VCaP (cell line): ENCODE results near the gene RNF121.

Source experiments
- H3K27ac ChIP-seq: fragments of 450-650 bp; 2 replicates; pipeline ENCODE4 v1.5.1; 2017
- TF ChIP-seq, protein P1 (sequence below): fragments of 450-650 bp; conservative IDR thresholded peaks from 2 replicates; pipeline ENCODE4 v1.5.1; 2017; ENCODE audit warnings: mild to moderate bottlenecking, moderate library complexity

Gene RNF121

DNA sequence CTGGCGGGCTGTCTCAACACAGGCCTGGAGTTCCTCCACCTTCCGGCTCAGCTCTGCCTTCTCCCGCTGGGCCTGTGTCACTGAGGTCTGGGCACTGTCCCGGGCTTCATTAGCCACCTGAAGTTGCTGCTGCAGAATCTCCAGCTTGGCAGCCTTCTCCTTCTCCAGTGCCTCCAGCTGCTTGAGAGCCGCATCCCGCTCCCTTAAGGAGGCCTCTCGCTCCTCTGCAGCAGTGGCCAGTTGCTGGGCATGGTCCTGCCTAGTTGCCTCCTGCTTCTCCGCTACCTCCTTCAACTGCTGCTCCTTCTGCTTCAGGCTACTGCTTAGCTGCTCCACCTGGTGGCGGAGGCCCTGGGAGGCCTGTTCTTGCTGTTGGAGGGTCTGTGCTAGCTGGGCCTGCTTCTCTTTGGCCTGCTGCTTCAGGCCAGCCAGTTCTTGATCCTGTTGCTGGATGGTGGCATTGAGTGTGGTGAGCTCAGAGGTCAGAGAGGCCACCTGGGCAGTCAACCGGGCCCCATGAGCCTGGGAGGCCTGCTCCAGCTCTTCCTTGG lies 86.7 kb downstream of the RNF121 start:
- no peak overlapping the region for H3K27ac ChIP-seq
- TF ChIP-seq, protein P1, sequence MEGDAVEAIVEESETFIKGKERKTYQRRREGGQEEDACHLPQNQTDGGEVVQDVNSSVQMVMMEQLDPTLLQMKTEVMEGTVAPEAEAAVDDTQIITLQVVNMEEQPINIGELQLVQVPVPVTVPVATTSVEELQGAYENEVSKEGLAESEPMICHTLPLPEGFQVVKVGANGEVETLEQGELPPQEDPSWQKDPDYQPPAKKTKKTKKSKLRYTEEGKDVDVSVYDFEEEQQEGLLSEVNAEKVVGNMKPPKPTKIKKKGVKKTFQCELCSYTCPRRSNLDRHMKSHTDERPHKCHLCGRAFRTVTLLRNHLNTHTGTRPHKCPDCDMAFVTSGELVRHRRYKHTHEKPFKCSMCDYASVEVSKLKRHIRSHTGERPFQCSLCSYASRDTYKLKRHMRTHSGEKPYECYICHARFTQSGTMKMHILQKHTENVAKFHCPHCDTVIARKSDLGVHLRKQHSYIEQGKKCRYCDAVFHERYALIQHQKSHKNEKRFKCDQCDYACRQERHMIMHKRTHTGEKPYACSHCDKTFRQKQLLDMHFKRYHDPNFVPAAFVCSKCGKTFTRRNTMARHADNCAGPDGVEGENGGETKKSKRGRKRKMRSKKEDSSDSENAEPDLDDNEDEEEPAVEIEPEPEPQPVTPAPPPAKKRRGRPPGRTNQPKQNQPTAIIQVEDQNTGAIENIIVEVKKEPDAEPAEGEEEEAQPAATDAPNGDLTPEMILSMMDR = peak; percentile 62

DNA sequence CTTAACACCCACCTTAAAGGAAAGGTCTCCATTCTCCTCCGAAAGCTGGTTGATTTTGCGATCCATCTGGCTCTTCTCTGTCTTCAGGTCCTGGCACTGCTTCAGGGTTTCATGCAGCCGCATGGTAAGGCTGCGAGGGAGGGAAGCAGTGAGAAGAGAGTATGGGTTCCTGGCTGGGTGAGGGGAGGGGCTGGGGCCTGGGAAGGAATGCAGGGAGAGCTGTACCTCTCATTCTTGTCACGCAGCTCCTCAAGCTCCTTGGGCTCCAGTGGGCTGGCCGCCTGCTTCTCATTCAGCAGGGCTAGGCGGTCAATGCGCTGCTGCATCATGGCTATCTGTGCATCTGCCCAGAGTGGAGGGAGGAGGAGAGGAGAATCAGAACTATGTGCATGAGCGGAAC lies 89.3 kb downstream of the RNF121 start:
- H3K27ac ChIP-seq = 0 out of 2 replicates have a peak overlapping the region, but pooled peaks have one; percentile 7
- TF ChIP-seq, protein P1 = no peak

DNA sequence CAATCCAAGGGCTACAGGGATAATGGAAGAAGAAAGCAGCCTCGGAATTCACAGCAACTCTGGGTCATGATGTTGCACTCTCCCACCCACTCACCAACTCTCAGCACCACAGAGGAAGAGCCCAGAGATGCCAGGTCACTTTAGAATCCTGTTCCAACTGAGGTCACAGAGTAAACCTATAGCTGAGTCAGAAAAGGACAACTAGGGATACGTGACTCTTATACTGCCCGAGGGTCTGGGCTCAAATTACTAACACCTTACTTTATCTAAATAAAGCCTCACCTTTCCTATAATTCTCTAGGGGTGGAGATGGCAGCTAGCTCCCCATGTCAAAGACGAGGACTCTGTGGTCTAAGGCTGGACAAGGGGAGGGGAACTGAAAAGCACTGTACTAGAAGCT lies 94.5 kb downstream of the RNF121 start:
- TF ChIP-seq, protein P1 = no peak
- H3K27ac ChIP-seq = no peak overlapping the region

DNA sequence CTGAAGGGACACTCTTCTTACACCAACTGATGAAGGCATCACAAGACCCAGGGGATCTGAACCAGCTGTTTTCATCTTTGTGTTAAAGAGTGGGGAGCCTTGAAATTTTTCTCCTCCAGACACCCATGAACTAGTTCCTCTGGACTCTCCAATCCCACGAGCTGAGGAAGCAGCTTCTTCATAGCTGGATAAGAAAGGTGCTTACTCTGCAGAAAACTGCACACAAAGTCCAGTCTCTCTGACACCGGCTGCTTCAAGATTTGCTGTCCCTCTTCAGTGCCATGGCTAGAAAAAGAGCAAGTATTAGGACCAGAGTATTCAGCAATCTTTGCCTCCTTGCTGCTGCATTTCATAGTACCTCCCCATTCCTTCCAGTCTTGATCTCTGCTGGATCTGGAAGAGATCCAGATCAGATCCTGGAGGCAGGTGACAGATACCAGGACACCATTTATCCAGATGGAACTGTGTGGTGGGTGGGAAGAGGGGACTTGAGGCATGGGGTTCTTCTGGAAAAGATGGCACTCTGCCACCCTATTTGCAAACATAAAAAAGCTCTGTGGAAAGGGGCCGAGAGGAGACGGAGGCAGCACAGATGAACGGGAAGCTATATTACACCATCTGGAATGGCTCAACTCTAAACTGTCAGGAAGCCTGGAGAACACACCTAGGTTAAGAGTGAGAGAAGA lies 95.4 kb downstream of the RNF121 start:
- TF ChIP-seq, protein P1 = no peak
- H3K27ac ChIP-seq = no peak overlapping the region; the same call in 1 of the 2 replicates

DNA sequence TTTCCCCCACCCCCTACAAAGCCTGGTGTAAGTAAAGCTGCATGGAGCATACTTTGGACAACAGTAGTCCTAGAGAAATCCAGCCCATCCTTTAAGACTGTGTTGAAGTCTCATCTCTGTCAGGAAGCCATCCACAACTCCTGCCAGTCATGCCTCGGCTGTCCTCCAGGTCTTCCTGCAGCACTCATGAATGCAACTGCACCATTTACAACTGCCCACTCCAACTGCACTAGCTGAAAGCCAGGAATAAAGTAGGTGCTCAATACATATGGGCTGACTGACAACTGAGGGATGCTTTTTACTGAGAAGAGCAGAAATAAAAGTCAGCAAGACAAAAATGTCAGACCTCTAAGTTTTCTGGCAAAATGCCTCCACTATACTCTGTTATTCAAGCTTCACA lies 97.2 kb downstream of the RNF121 start:
- peak overlapping the region; percentile 23 for H3K27ac ChIP-seq
- TF ChIP-seq, protein P1 = no peak

DNA sequence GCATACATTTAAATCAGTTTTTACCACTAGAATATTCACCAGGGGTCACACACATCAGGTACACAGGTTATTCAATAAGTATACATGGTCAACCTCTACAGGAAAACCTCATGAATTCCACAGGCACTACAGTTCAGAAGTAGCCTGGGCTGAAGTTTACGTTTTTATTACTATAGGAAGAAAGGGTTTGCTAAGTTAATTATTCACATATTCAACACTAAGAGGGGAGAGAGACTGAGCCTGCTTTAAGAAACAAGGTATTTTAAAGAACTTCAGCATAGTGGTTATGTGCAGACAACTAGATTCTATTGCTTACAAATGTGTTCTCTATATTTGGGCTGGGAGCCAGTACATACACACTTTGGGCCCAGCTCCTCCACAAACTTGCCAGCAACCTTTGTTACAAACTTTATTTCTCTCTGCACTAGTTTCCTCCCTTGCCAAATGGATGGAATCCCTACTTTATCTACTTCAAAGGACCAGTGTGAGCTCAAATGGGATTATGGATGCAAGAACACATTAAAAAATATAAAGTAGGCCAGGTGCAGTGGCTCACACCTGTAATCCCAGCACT lies 101.7 kb downstream of the RNF121 start:
- H3K27ac ChIP-seq = peak overlapping the region; percentile 25
- TF ChIP-seq, protein P1 = no peak

DNA sequence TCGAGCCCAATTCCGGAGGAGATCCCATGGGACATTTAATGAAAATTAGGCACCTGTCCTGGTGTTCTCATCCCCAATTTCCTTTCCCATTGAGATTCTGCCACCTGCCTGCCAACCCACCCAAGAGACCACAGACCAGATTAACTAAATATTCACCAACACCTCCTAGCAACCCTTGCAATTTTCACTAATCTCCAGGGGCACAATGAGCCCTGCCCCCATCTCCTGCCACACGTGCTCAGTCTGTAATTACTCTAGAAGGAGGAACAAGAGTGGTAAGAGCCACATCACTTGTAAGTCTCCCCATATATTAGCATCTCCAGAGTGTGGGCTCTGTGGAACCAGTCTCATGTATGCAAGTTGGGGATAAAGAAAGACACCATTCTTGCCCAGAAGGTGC lies 107.8 kb downstream of the RNF121 start:
- H3K27ac ChIP-seq = peak overlapping the region; percentile 100
- TF ChIP-seq, protein P1 = no peak
